Glomerular endothelial cell (primary cell): ENCODE measurements around the gene POMGNT2. TPM values are rescaled to one million over a fixed set of nuclear protein-coding genes. Genes with fewer than 3 reads are reported as not detected.

ENCODE experiments used
- total RNA-seq: library from RNA; depleted of rRNA; stranded (reverse); fragments of >200 nt; gene quantifications from 2 replicates; pipeline ENCODE4 v1.2.3, GENCODE V29; 2015

Gene POMGNT2
- total RNA-seq, 1 donor from 2014 or later, result 15.3 TPM

Other genes starting within 250 kb of the POMGNT2 start
- gene CYP8B1, start 230.2 kb downstream of the POMGNT2 start, total RNA-seq, result not detected in 2 replicates
- 0.63 and 1.5 TPM in 2 replicates for gene ZNF662, start 199.9 kb downstream of the POMGNT2 start, total RNA-seq
- gene GASK1A, start 126.8 kb downstream of the POMGNT2 start, total RNA-seq, result not detected in 2 replicates
- gene SNRK, start 180.5 kb upstream of the POMGNT2 start, total RNA-seq, result 137 and 183 TPM in 2 replicates